ENCODE data around the gene SPATA13.

The SPATA13 gene

GRCh38 chr13:24225930-24226329, 65.4 kb downstream of the SPATA13 start:
- DNase-seq: no peak

DNA sequence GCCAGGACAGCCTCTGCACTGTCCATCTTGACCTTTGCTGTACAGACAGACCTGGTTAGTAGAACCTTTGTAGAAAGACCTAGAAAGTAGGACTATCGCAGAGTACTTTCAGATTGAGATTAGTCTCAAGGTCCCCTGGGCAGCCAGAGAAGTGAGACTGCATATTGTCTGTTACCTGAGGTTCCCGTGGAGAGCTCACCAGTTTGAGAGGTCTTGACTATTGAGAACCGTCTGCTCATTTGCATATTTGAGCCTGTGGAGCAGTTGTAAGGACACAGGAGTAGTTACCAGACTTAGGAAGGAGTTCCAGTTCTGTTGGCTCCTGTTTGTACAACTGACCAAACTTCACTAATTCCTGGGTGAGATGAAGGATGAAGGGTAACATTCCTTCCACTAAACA, 66.2 kb downstream of the SPATA13 start:
- no peak for DNase-seq

DNA sequence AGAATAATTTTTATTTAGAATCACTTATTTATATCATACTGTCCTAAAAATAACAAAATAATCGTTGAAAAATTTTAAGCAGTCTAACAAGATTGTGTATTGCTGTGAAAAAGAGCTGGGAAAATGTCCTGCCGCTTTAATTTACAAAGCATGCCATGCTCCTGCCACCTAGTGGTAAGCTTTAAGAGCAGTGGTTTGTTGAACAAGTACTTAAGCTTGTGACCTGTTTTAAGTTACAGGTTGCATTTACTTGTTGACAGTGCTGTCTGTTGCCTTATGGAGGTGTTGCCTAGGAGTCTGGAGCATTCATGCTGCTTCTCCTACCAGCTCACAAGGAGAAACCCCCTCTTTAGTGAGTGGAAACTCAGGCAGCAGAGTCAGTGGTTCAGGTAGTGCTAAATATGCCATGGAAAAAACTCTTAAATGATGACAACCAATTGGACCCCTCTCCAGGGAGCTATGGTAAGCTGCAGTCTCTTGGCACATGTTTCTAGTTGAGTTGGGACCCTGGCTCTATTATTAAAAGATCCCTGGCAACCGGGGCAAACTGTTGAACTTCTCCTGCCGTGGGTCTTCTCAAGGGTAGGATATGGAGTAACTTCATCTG, 68.4 kb downstream of the SPATA13 start:
- DNase-seq: peak; percentile 53

GRCh38 chr13:24230428-24231072, 70.0 kb downstream of the SPATA13 start:
- no peak for DNase-seq

DNA sequence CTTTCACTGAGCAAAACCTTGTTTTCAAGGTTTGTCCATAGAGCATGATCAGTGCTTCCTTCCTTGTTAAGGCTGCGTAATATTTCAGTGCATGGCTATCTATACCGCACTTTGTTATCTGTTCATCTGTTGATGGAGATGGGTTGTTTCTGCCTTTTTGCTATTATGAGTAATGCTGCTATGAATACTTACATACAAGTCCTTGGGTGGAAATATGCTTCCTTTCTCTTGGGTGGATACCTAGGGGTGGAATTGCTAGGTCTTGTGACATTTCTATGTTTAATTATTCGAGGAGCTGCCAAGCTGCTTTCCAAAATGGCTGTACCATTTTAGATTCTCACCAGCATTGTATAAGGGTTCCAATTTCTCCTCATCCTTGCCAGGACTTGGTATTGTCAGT, 70.9 kb downstream of the SPATA13 start:
- DNase-seq: no peak

GRCh38 chr13:24232037-24232436, 71.5 kb downstream of the SPATA13 start:
- DNase-seq: no peak

DNA sequence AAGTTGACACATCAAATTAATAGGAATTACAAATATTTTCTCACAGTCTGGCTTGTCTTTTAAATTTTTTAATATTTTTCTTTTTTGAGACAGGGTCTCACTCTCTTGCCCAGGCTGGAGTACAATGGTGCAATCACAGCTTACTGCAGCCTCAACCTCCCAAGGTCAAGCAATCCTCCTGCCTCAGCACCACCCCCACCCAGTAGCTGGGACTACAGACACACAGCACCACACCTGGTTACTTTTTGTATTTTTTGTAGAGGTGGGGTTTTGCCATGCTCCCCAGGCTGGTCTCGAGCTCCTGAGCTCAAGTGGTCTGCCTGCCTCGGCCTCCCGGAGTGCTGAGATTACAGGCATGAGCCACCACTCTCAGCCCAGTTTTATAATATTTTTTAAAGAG, 72.0 kb downstream of the SPATA13 start:
- DNase-seq: no peak

- DNase-seq: no peak
Observed at GRCh38 chr13:24233351-24233901, 72.9 kb downstream of the SPATA13 start.

- no peak for DNase-seq
Observed at GRCh38 chr13:24234200-24234915, 73.8 kb downstream of the SPATA13 start.

DNA sequence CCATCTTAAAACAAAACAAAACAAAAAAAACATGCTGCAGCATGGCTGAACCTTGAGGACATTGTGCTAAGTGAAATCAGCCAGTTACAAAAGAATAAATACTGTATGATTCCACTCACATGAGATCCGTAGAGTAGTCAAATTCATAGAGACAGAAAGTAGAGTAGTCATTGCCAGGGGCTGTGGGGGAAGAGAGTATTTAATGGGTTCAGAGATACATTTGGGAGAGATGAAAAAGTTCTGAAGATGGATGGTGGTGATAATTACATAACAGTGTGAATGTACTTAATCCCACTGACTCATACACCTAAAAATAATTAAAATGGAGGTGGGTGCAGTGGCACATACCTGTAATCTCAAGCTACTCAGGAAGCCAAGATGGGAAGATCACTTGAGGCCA, 76.8 kb downstream of the SPATA13 start:
- DNase-seq: no peak

- no peak for DNase-seq
Observed at GRCh38 chr13:24241336-24241735, 80.8 kb downstream of the SPATA13 start.

DNA sequence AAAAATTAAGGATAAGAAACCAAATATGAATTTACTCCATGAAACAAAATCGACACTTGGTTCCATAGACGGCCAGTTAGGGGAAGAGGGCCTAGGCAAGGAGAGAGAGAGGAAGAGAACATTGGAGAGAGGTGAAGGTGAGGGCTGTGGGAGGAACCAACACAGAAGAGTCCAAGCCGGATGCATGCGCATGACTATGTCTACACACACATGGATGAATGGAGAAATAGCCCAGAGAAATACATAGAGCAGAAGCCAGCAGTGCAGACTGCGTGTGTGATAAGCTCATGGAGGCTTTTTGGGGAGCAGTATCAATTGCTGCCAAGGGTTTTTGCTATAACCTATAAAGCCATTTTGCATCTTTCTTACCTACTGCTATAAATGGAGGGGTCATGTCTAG, 81.6 kb downstream of the SPATA13 start:
- DNase-seq: no peak

DNA sequence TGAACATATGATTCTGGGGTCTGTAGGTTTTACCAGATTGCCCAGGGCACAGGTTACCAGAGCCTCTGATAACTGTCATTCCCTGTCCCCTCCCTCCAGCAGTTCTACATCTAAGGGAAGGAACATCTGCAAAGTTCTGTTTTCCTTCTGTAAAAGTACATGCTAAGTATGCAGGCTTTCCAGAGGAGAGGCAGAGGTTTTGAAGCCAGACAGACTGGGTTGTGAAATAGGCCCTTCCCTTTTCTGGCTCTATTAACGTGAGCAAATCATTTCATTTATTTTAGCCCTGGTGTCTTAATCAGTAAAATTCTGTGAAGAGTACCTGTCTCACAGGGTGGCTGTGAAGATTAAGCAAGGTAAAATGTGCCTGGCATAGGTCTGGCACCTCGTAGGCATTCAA, 82.8 kb downstream of the SPATA13 start:
- DNase-seq: no peak

DNA sequence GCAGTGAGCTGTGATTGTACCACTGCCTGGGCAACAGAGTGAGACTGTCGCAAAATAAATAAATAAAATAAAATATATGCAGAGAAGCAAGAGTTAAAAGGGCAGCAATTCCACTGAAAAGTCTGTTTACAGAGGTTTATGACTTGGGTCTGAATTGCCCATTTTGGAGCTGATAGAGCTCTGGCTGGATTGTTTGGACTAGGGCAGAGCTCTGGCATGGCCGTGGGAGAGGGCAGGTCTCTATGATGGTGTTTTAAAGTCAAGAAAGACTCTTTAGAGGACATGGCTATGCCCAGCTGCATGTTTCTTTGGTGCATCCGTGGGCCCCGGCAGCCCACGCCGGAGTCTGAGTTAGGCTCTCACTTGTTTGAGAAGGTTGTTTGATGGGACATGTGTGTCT, 84.3 kb downstream of the SPATA13 start:
- DNase-seq: no peak

DNA sequence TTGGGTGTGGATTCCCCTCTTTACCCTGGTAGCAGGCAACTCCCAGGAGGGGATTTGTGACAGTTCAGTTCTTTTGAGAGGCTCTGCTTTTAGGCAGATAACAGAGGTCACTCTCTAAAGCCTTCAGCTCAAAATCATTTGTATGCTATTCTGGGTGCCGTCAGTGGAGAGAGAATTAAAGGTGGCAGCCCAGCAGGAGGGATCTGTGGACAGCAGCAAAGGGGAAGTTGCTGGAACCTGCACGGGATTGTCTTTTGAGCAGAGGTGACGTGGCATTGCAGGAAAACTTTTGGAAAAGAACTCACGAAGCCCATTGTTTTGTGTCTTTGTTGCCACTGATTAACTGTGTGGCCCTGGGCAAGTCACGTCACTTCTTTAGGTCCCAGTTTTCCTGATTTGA, 86.5 kb downstream of the SPATA13 start:
- DNase-seq: no peak

GRCh38 chr13:24249624-24250023, 89.1 kb downstream of the SPATA13 start:
- no peak for DNase-seq

- no peak for DNase-seq
Observed at GRCh38 chr13:24250376-24251057, 90.0 kb downstream of the SPATA13 start.

GRCh38 chr13:24251525-24251924, 91.0 kb downstream of the SPATA13 start:
- DNase-seq: no peak

- no peak for DNase-seq
Observed at GRCh38 chr13:24252136-24252535, 91.6 kb downstream of the SPATA13 start.

GRCh38 chr13:24253520-24254145, 93.1 kb downstream of the SPATA13 start:
- no peak for DNase-seq

- no peak for DNase-seq
Observed at GRCh38 chr13:24254146-24254841, 93.8 kb downstream of the SPATA13 start.

GRCh38 chr13:24257497-24257896, 97.0 kb downstream of the SPATA13 start:
- no peak for DNase-seq

Data from COR-L47 (cell line).